ENCODE data around the gene NTF4. TPM values are rescaled to one million over a fixed set of nuclear protein-coding genes. Genes with fewer than 3 reads are reported as not detected.

Gene NTF4
- total and polyA plus RNA-seq, 4 donors: 2.1 to 5.2 (median 2.8) TPM

DNA sequence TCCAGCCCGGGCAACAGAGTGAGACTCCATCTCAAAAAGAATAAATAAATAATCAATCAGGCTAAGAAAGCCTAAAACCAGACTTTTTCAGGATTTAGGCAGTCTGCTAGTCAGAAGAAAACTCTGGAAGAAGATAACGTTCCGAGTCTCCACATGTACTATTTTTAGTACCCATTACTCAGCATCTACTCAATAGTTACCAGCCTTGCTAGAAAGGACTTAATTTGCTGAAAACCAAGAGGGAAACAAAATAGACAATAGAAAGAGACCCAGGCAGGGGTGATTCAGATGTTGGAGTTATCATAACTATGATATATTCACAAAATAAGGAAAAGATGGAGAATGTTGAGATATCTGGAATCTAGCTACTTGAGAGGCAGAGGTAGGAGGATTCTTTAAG is 45.9 kb upstream of the NTF4 start:
- no peak overlapping the region for H3K9ac ChIP-seq (ENCODE audit: insufficient read depth in 1 of 2, low read length in 2 of 2)
- H3K4me3 ChIP-seq: no peak overlapping the region
- DNase-seq (no peak), ATAC-seq (ENCODE audit: insufficient read depth, low FRiP score) (no peak)
- TF ChIP-seq, protein P1, sequence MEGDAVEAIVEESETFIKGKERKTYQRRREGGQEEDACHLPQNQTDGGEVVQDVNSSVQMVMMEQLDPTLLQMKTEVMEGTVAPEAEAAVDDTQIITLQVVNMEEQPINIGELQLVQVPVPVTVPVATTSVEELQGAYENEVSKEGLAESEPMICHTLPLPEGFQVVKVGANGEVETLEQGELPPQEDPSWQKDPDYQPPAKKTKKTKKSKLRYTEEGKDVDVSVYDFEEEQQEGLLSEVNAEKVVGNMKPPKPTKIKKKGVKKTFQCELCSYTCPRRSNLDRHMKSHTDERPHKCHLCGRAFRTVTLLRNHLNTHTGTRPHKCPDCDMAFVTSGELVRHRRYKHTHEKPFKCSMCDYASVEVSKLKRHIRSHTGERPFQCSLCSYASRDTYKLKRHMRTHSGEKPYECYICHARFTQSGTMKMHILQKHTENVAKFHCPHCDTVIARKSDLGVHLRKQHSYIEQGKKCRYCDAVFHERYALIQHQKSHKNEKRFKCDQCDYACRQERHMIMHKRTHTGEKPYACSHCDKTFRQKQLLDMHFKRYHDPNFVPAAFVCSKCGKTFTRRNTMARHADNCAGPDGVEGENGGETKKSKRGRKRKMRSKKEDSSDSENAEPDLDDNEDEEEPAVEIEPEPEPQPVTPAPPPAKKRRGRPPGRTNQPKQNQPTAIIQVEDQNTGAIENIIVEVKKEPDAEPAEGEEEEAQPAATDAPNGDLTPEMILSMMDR (IDR thresholded peaks at IDR 0.05; ENCODE audit: control extremely low read depth, extremely low read depth): no peak
- no peaks in the 10 kb centered on the region for H3K9me3 ChIP-seq (ENCODE audit: control insufficient read depth in 4 of 4, insufficient read depth in 3 of 4, low read length in 3 of 4)
- H3K27me3 ChIP-seq (ENCODE audit: control insufficient read depth in 3 of 3, insufficient read depth in 3 of 3, low read length in 2 of 3): no peaks in the 10 kb centered on the region
- H3K36me3 ChIP-seq (ENCODE audit: control insufficient read depth in 4 of 4, insufficient read depth in 4 of 4, low read length in 4 of 4): peaks cover 12 to 33% (median 15%) of the 10 kb centered on the region in 4 donors
- H3K27ac ChIP-seq (ENCODE audit: low read depth in 1 of 2, low read length in 1 of 2): no peak overlapping the region
- WGBS, 2 donors: 41 to 52% methylated on average over 3 of the region's 3 CpGs
- peaks cover 0 to 9% (median 5%) of the 10 kb centered on the region in 5 donors for H3K4me1 ChIP-seq (ENCODE audit: control insufficient read depth in 5 of 5, insufficient read depth in 5 of 5, low read length in 5 of 5)

DNA sequence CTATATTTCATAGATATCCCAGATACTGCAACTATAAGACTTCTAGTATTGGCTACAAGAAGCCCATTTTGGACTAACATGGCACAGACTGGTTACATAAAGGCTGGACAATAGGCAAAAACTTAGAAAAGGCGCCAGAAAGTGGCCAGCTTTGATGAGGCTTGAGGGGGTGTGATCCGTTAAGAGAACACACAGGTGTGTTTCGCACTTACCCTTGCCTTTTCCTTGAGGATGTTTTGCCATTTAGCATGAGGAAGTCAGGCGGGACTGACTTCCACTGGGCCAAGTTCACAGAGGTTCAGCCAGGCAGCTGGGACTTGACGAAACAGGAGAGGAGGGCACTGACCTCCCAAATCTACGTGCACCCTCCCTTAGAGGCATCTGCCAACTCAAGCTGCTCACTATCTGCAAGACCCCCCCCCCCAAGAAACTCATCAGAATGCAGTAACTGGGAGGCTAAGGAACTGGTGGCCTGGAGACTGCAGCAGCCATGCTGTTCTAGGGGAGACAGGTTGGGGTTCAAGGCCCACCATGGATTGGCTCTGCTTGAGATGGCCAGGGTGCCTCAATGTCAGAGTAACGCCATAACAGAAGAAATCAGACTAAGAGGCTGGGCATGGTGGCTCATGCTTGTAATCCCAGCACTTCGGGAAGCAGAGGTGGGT is 45.1 kb upstream of the NTF4 start:
- H3K36me3 ChIP-seq (ENCODE audit: control insufficient read depth in 4 of 4, insufficient read depth in 4 of 4, low read length in 4 of 4): peaks cover 13 to 38% (median 18%) of the 10 kb centered on the region in 4 donors
- TF ChIP-seq, protein P1 (IDR thresholded peaks at IDR 0.05; ENCODE audit: control extremely low read depth, extremely low read depth): no peak
- H3K4me3 ChIP-seq: no peak overlapping the region
- H3K27ac ChIP-seq (ENCODE audit: low read depth in 1 of 2, low read length in 1 of 2): no peak overlapping the region
- ATAC-seq (ENCODE audit: insufficient read depth, low FRiP score): no peak
- peaks cover 0 to 5% (median 5%) of the 10 kb centered on the region in 5 donors for H3K4me1 ChIP-seq (ENCODE audit: control insufficient read depth in 5 of 5, insufficient read depth in 5 of 5, low read length in 5 of 5)
- DNase-seq: no peak
- H3K27me3 ChIP-seq (ENCODE audit: control insufficient read depth in 3 of 3, insufficient read depth in 3 of 3, low read length in 2 of 3): no peaks in the 10 kb centered on the region
- WGBS, 2 donors: 87 to 88% methylated on average over 8 of the region's 8 CpGs
- no peak overlapping the region for H3K9ac ChIP-seq (ENCODE audit: insufficient read depth in 1 of 2, low read length in 2 of 2)
- H3K9me3 ChIP-seq (ENCODE audit: control insufficient read depth in 4 of 4, insufficient read depth in 3 of 4, low read length in 3 of 4): no peaks in the 10 kb centered on the region

DNA sequence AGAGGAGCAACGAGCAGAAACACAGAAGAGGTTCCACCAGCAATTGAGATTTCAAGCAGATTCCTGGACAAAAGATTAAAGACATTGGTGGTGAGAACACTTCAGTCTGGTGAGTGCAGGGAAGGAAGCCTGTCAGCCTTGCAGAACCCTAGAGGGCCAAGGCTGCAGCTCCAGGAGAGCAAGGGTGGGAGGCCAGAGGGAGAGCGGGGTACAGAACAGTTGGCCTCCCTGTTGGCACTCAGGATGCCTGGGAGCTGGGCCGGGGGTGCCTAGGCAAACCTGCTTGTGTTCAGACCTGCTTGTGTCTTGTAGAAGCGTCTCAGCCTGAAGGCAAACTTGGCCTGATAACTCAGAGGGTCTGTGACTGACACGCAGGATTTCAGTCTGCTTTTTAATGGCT is 44.4 kb upstream of the NTF4 start:
- Histone ChIP-seq H3K27ac (ENCODE audit: low read depth in 1 of 2, low read length in 1 of 2) (no peak overlapping the region), H3K36me3 (ENCODE audit: control insufficient read depth in 4 of 4, insufficient read depth in 4 of 4, low read length in 4 of 4) (peaks cover 13 to 45% (median 20%) of the 10 kb centered on the region in 4 donors), H3K4me1 (ENCODE audit: control insufficient read depth in 5 of 5, insufficient read depth in 5 of 5, low read length in 5 of 5) (peaks cover 0 to 5% (median 5%) of the 10 kb centered on the region in 5 donors), H3K9ac (ENCODE audit: insufficient read depth in 1 of 2, low read length in 2 of 2) (no peak overlapping the region), H3K27me3 (ENCODE audit: control insufficient read depth in 3 of 3, insufficient read depth in 3 of 3, low read length in 2 of 3) (no peaks in the 10 kb centered on the region), H3K4me3 (no peak overlapping the region), H3K9me3 (ENCODE audit: control insufficient read depth in 4 of 4, insufficient read depth in 3 of 4, low read length in 3 of 4) (no peaks in the 10 kb centered on the region)
- TF ChIP-seq, protein P1 (IDR thresholded peaks at IDR 0.05; ENCODE audit: control extremely low read depth, extremely low read depth): no peak
- ATAC-seq (ENCODE audit: insufficient read depth, low FRiP score) (no peak), DNase-seq (no peak)
- WGBS, 2 donors: 81 to 90% methylated on average over 5 of the region's 5 CpGs
